KOPT-K1 (cell line): ENCODE measurements around the gene EDN2.

Experiments used
- H3K27ac ChIP-seq: fragments of 200-600 bp; sonication (generic); 2 replicates; pipeline ENCODE4 v1.5.1; 2016; ENCODE audit warnings: antibody characterized with exemption, mild to moderate bottlenecking, low read depth, low read length; ENCODE audit not compliant: poor library complexity, severe bottlenecking
- H3K36me3 ChIP-seq: fragments of 200-600 bp; sonication (generic); 2 replicates; pipeline ENCODE4 v1.5.1; 2017; ENCODE audit warnings: antibody characterized with exemption, mild to moderate bottlenecking, low read length, moderate library complexity; ENCODE audit not compliant: insufficient read depth
- H3K9me3 ChIP-seq: fragments of 200-600 bp; sonication (generic); 2 replicates; pipeline ENCODE4 v1.5.1; 2017; ENCODE audit warnings: antibody characterized with exemption, low read length, mild to moderate bottlenecking; ENCODE audit not compliant: insufficient read depth, poor library complexity, severe bottlenecking

The EDN2 gene

DNA sequence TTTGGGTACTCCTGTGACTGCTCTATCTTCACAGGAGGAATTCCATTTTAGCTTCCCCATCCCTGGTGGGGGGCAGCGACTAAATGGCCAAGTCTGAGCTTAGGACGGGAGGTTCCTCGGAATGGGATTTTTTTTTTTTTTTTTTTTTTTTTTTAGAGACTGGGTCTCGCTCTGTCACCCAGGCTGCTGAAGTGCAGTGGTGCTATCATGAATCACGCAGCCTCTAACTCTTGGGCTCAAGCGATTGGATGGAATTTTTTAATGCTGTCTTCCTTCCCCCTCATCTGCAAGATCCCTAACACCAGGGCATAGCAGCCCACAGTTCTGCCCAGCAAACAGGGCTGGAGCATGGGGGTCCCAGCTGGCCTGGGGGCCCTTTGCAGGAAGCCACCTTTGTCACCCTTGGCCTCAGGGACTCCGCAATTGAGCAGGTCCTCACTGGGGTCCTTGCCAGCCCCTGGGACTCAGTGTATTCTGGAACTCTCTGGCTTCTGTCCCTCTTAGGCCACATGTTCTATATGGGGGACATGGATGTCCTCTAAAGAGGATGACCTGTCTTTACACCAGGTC is 13.1 kb upstream of the EDN2 start:
- H3K27ac ChIP-seq: no peak overlapping the region
- H3K9me3 ChIP-seq: no peaks in the 10 kb centered on the region
- H3K36me3 ChIP-seq: no peaks in the 10 kb centered on the region

DNA sequence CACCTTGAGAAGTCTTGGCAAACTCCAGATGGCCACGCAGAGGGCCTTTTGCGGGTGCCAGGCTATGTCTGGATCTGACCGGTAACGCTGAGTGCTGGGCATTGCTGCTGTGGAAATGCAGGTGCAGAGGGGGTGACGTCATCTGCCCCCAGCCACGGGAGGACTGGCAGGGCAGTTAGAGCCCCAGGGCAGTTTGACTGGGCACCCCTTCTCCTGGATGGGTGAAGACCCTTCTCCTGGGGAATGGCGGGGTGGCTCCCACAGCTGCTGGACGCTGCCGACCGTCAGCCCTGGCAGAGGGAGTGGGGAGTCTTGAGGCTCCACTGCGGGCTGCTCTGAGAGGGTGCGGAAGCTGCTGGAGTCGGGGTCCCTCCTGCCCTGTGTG is 12.6 kb upstream of the EDN2 start:
- Histone ChIP-seq H3K27ac (no peak overlapping the region), H3K36me3 (no peaks in the 10 kb centered on the region), H3K9me3 (no peaks in the 10 kb centered on the region)

DNA sequence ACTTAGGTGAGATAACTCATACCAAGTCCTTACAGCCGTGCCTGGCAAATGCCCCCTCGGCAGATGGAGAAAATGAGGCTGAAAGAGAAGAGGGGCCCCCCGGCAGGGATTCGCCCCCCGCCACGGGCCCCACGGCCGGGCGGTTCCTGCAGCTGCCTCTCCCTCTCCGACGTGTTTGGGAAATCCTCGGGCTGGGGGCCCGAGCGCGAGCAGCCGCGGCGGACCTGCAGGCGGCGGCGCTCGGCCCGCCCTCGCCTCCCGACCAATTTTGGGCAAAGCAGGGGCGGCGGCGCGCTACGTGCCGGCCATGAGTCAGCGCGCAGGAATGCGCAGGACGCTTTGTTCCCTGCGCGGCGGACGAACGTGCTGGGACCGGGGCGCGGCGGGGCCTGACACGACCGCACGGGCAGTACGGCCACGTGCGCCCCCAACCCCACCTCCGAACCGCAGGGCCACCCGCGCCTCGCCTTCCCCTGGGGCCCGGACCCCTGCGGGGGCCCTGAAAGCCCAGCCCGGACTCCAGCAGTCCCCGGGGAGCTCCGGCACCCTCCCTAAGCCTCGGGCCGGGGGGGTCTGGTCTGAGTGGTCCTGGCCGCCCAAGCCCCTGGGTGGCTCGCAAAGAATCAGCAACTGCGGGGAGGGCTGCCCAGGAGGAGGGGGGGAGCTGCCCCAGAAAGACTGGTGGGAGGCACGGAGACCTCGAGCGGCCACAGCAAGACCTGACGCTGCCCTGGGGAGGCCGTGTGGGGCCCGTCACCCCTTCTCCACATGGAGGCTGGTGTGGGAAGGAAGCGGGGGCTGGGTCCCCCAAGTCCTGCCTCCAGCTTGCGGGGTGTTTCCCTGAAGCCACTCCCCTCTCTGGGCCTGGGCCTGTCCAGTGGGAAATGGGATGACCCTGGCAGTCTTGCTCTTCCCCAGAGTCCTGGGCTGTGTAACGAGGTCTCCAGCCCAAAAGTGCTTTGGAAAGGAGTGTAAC is 11.9 kb upstream of the EDN2 start:
- H3K36me3 ChIP-seq: no peaks in the 10 kb centered on the region
- H3K27ac ChIP-seq: no peak overlapping the region
- no peaks in the 10 kb centered on the region for H3K9me3 ChIP-seq

DNA sequence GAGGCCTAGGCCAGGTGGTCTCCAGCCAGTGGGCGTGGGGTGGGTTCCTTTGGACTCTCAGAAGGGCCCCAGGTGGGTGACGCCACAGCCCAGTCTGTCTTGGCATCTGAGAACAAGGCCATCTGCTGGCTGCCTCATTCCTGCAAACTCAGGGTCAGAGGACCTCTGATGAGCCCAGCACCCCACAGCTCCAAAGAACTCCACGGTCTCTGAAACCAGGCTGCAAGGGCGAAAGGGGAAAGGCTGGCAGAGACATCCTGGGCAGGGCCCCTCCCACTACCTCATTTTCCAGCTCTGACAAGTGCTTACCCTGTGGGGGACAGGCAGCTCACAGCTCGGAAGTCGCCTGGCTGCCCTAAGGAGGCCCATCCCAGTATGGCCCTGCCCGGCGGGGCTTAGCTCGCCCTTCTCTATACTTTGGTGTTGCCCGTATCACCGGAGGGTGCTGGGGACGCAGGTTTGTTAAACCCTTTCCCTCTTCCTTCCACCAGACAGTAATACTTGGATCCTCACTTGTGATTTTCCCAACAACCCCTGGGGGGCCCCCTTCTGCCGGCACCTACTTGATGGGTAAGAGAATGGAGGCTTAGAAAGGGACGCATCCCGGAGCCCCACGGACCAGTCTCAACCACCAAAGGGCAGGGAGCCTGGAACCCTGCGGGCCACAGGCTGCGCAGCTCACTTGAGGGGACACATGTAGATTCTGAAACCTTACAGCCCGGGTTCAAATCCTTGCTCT is 10.9 kb upstream of the EDN2 start:
- no peaks in the 10 kb centered on the region for H3K36me3 ChIP-seq
- H3K9me3 ChIP-seq: no peaks in the 10 kb centered on the region
- no peak overlapping the region for H3K27ac ChIP-seq

DNA sequence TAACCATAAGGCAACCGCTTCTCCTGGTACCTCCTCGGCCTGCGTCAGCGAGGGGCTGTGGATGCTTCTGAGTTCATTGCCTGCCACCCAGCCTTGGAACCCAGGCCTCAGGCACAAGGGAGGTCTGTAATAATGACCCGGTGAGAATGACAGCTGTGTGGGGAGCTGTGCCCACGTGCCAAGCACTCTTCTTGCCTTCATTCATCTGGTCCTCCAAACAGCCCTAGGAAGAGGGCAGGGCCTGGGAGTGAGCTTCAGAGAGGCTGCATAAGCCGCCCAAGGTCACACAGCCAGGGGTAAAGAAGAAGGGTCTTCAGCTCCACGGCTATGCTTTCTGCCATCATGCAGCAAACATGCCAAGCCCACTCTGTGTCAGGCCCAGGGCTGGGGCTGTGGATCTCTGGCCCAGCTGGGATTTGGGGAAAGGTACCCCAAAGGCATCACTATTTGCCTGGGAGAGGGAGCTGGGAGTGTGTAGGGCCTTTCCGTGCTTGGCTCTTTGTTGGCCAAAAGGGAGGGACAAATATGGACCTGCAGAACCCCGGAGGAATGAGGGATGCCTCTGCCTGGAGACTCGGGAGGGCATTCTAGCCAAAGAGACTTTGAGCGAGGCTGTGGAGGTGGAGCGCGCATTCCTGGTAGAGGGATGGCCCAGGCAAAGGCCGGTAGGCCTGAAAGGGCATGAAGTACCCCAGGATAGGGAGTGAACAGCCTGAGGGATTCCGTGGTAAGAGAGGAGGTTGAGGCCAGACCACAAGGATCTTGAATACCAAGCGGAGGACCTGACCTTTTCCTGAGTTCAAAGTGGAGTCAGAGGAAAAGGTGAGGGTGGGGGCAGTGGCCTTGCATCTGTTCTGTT is 10.1 kb upstream of the EDN2 start:
- Histone ChIP-seq H3K9me3 (no peaks in the 10 kb centered on the region), H3K36me3 (no peaks in the 10 kb centered on the region), H3K27ac (no peak overlapping the region)

DNA sequence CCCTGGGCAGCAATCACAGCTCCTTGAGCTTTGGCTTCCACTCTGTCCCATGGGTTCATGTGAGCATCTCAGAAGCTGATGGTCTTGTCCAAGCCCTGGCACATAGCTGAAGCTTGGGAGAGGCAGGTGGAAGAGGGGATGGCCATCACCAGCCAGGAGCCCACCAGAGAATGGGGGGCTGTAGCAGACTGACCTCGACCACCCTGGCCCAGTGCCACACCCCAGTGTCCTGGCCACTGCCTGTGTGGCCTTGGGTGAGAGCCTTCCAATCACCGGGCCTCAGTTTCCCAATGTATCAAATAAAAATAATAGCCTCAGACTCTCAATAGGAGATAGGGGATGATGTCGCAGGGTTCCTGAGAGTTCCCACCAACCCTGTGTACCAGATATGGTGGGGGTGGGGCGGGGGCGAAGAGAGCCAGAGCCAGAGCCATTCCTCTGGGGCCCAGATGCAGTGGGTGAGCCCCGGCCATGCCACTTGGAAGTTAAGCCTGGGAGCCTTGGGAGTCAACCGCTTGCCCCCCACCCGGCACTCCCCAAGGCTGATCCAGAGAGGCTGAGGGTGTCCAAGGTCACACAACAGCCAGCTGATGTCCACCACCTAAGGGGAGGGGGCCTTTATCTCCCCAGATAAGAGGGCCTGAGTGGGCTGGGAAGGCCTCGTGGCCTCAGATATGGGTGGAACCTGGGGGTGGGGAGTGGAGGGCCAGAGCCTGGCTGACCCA is 9.3 kb upstream of the EDN2 start:
- H3K27ac ChIP-seq: no peak overlapping the region

DNA sequence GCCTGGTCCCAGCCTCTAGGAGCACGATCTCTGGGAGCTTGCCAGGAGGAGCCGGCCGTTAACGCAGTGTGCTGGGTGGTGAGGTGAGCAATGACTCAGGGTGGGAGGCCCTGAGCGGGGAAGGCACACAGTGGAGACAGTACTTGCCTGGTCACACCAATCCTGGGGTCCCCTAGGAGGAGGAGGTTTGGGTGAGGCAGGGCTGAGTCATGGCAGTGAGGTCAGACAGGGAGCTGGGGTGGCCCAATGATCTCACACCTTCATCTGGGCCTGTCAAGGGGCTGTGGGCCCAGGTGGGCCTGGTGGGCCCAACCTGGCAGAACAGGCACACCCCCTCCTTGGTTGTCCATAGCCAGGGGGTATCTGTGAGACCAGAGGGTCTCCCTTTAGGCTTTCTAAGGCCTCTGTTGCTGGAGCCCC is 8.6 kb upstream of the EDN2 start:
- Histone ChIP-seq H3K27ac (no peak overlapping the region), H3K36me3 (no peaks in the 10 kb centered on the region), H3K9me3 (no peaks in the 10 kb centered on the region)

More for the DNA sequence above, 9.3 kb upstream of the EDN2 start:
- Histone ChIP-seq H3K9me3 (no peaks in the 10 kb centered on the region), H3K36me3 (no peaks in the 10 kb centered on the region)

DNA sequence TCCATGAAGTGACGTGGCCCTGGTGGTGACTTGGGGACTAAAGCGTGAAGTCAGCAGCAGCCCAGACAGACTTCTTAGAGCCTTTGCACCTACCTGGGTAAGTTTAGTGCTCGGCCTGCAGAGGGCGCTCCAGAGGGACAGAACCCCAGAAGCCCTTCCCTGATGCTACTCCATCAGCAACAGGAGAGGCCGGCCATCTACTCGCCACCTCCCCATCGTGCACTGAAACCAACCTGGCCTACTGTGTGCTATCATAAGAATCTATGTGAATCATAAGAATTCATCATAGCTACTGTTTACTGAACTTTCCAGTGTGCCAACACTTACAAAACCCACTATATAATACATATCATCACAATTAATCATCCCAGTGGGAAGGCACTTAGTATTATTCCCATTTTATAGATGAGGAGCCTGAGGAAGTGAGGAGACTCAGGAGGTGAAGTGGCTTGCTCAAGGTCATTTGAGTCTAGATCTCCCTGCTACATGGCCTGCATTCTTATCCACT is 7.9 kb upstream of the EDN2 start:
- Histone ChIP-seq H3K27ac (no peak overlapping the region), H3K36me3 (no peaks in the 10 kb centered on the region), H3K9me3 (no peaks in the 10 kb centered on the region)

DNA sequence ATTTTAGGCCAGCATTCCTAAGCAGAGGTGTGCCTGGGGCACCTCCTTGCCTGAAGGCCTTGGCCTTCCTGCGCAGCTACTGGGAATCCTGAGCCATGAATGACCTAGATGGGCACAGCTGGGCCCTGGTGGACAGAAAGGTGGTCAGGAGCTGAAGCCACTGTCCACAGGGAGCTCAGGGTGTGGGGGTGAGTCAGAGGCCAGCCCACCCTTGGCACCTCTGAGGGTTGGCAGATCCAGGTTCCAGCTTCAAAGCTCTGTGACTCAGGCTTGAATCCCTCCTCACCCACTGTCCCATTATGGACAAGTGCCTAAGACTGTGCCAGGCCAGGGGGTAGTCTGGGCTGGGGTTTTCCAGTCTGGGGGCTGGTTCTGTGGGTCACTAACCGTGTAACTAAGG is 6.4 kb upstream of the EDN2 start:
- Histone ChIP-seq H3K9me3 (no peaks in the 10 kb centered on the region), H3K36me3 (no peaks in the 10 kb centered on the region), H3K27ac (no peak overlapping the region)

DNA sequence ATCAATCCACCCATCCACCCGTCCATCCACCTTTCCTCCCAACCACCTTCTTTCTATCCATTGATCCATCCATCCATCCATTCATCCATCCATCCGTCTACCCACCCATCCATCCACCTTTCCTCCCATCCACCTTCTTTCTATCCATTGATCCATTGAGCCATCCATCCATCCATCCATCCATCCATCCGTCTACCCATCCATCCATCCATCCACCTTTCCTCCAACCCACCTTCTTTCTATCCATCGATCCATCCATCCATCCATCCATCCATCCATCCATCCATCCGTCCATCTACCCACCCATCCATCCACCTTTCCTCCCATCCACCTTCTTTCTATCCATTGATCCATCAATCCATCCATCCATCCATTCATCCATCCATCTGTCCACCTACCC is 5.1 kb upstream of the EDN2 start:
- Histone ChIP-seq H3K27ac (no peak overlapping the region), H3K9me3 (no peaks in the 10 kb centered on the region), H3K36me3 (no peaks in the 10 kb centered on the region)

DNA sequence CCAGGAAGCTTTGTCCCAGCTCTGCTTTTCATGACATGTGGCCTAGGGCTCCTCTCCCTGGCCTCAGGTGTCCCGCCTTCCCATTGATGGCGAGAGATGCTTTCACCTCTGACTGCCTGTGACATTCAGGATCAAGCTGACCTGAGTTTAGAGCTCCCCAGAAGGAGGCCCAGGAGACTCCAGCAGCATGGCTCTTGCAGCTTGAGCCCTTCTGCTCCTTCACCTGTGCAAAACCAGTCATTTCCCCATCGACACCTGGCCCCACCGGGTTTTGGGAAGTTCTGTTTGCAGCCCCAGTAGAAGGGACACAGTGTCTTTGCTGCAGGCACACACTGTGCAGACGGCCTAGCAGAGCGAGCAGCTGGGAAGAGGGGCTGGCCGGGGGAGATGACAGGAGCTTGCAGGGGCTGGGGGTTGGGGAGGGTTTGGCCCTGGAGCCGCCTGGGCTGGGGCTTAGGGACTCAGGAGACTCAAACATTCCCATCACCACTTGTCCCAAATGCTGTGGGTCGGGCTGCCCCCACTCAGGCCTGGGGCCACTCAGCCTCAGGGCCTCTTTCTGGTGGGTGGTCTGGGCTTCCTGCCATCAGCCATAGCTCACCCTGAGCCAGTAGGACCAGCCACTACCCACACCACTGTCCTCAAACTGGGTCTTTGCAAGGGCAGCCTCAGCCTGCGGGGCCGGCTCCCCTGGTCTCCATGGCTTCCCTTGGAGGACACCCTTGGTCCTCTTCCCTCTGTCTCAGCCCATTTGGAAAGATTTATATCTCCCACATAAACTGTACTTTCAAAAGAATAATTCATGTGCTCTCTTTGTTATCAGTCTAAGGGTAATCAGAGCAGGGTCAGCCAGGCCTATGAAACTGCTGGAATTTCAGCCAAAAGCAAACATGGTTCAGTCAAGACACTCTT is 3.8 kb upstream of the EDN2 start:
- no peaks in the 10 kb centered on the region for H3K36me3 ChIP-seq
- no peak overlapping the region for H3K27ac ChIP-seq
- no peaks in the 10 kb centered on the region for H3K9me3 ChIP-seq

DNA sequence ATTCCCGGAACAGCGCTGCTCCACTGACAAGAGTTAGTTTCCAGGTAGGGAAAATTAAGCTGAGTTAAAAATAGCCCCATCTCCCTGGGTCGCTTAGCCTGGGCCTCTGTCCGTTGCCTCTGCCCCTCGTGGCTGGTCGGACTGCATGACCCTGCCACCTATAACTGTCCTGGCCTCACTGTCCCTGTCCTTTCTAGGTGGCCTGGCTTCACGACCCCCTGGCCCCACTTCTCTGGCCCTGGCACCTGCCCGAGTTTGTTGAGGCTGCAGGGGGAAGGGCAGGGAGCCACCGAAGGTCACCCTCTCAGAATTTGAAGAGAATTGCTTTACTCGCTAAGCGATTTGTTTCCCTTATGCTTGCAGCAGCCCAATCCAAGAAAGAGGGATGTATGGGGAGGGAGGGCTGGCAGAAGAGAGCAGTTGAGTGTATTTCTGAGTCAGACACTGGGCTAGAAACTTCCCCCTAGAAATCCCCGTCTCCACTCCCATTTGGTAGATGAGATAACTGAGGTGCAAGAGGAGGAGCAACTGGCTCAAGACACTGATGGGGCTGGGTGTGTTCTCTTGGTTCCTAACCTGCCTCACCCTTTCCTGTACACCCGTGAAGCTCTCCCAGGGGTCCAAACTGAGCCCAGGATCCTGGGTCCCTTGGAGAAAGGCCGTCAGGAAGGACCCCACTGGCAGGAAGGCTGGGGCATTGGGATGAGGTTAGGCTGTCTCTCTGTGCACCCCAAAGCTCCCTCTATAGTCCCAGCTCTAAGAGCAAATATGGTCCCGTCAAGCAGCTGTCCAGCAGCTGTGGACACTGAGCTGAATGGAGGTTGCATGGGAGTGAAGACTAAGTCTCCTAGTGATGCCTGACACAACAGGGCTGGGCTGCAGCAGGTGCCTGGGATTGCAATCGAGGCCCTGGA is 2.9 kb upstream of the EDN2 start:
- no peaks in the 10 kb centered on the region for H3K9me3 ChIP-seq
- no peak overlapping the region for H3K27ac ChIP-seq
- no peaks in the 10 kb centered on the region for H3K36me3 ChIP-seq
